Pancreas (tissue), 10 donors: ENCODE results near the gene ZBTB11. TPM values are rescaled to one million over a fixed set of nuclear protein-coding genes. Genes with fewer than 3 reads are reported as not detected.
A peak's percentile ranks its signal among the peaks of the same experiment; 100 is the strongest.

ENCODE experiments used
- ATAC-seq, 4 donors: fragments of 200-7000 bp; cut with Tn5 transposase; one replicate each; pipeline versions ENCODE4 v1.8.0 to v1.9.1; 2020; ENCODE audit warnings: mild to moderate bottlenecking in 4 of 4, moderate library complexity in 4 of 4
- DNase-seq, 6 donors: peaks; one replicate each; pipeline ENCODE4 v3.0.0-alpha.2; 2020
- FAIRE-seq: peaks from 2 replicates; lab custom pipeline; 2012; peaks lifted over from hg19 to GRCh38; lab: Jason Lieb, UNC
- H3K27ac ChIP-seq, 4 donors: fragments of 200-600 bp; sonication (generic); 1 replicate in 3 of 4; 2 replicates in 1 of 4; pipeline versions ENCODE4 v1.5.0 to v1.8.0; 2020
- H3K27me3 ChIP-seq, 4 donors: fragments of 200-600 bp; one replicate each; pipeline ENCODE4 v1.8.0; 2021
- H3K36me3 ChIP-seq, 3 donors: fragments of 200-600 bp; sonication (generic) in 1 of 3; one replicate each; pipeline versions ENCODE4 v1.5.0 to v1.8.0; 2020 to 2021
- H3K4me1 ChIP-seq, 3 donors: fragments of 200-600 bp; one replicate each; pipeline ENCODE4 v1.8.0; 2021
- H3K4me3 ChIP-seq, 4 donors: fragments of 200-600 bp; sonication (generic) in 2 of 4; one replicate each; pipeline versions ENCODE4 v1.5.0 to v1.8.0; 2020 to 2021
- H3K9me3 ChIP-seq, 4 donors: fragments of 200-600 bp; one replicate each; pipeline ENCODE4 v1.8.0; 2021
- CTCF ChIP-seq, 4 donors: fragments of 200-600 bp; sonication (generic) in 3 of 4; IDR thresholded peaks; one replicate each; pipeline versions ENCODE4 v1.5.0 to v1.8.0; 2021; ENCODE audit warnings: antibody characterized with exemption in 4 of 4
- WGBS, 2 donors: extraction: QIAGEN DNeasy Blood & Tissue Kit; methylation state at CpG; one replicate each; pipeline ENCODE4 v1.1.7; 2013; 5-methylcytosine and 5-hydroxymethylcytosine counted together
- intact Hi-C, 3 donors: fragments of 100-400 bp; cut with DNase I; formaldehyde crosslinking; loops; one replicate each; pipeline versions ENCODE4 v1.11.1 to v1.14.2; 2022
- polyA plus RNA-seq, 2 donors: library from polyadenylated mRNA; stranded (reverse); fragments of 200-250 nt; gene quantifications; one replicate each; pipeline ENCODE4 v1.2.3, GENCODE V29; 2013
- total RNA-seq, 6 donors: library from RNA; stranded (reverse); fragmentation: NEBNext Ultra II Directional in 4 of 6; extraction: Animal tissue kit (Norgen Biotek cat#: 25700) in 4 of 6; gene quantifications; one replicate each; pipeline versions ENCODE4 v1.2.1 to v1.2.4, GENCODE V29; 2021 to 2023
- donor health status: healthy with polysubstance abuse.
- donor health status: DM: no; HTN: no; CAD: no; lungs with moderate emphysema.
- donor health status: DM: no; HTN: no; CAD: no.
- donor health status: control.
- donor health status: control.
- donor health status: Bipolar disorder and iron deficiency.
- donor health status: DM: yes; HTN: yes; CAD: no.
- donor health status: DM: no; HTN: no; CAD: no.
- donor health status: DM: no; HTN: no; CAD: no.
- donor health status: DM: yes; HTN: yes; CAD: no.

The ZBTB11 gene
- total RNA-seq (10 to 100 TPM in 1 of 6 donors, 1 to 10 TPM in 5; 5.4 to 11.0 (median 7.7) TPM), polyA plus RNA-seq (1 to 10 TPM; 4.5 to 6.8 TPM)

GRCh38 chr3:101676765-101677435 lies at the start of gene ZBTB11:
Gene ZBTB11, minus strand, starts transcription at chr3:101677132. Its CDS starts 218 bp downstream, at chr3:101676914.
- WGBS, 2 donors: 0% methylated on average over 57 of the region's 57 CpGs
- H3K27me3 ChIP-seq: no peaks in the 10 kb centered on the region
- peak within 1 kb of the TSS; percentile 88 to 97 (median 96) for H3K27ac ChIP-seq
- peaks cover 0 to 19% (median 11%) of the 10 kb centered on the region in 3 donors for H3K36me3 ChIP-seq
- peaks cover 7 to 28% (median 12%) of the 10 kb centered on the region in 3 donors for H3K4me1 ChIP-seq
- peak within 1 kb of the TSS; percentile 70 to 98 (median 94) for H3K4me3 ChIP-seq
- intact Hi-C loops: no loop called here
- ATAC-seq: peak; percentile 85 to 91 (median 88)
- no peaks in the 10 kb centered on the region for H3K9me3 ChIP-seq
- TF ChIP-seq CTCF (IDR thresholded peaks at IDR 0.05): peak in 1 of 4 donors; percentile 16
- DNase-seq: peak; percentile 98 to 100 (median 99)
- peak; percentile 94 for FAIRE-seq

- intact Hi-C loops: no loop called here
- ATAC-seq: no peak
Measured at GRCh38 chr3:101725890-101726275, 49.0 kb upstream of the ZBTB11 start.

GRCh38 chr3:101725194-101725889 lies 48.4 kb upstream of the ZBTB11 start:
- H3K4me1 ChIP-seq: peaks cover 0 to 7% (median 0%) of the 10 kb centered on the region in 3 donors
- H3K9me3 ChIP-seq: no peaks in the 10 kb centered on the region
- peak in 3 of 6 donors; percentile 23 to 67 (median 30) for DNase-seq
- no peak for TF ChIP-seq CTCF (IDR thresholded peaks at IDR 0.05)
- intact Hi-C loops: no loop called here
- H3K27ac ChIP-seq: peak overlapping the region in 1 of 4 donors; percentile 67
- H3K27me3 ChIP-seq: no peaks in the 10 kb centered on the region
- WGBS, 2 donors: 1 to 2% methylated on average over 21 of the region's 21 CpGs
- H3K4me3 ChIP-seq: peak overlapping the region; percentile 53 to 68 (median 64)
- peak in 3 of 4 donors; percentile 7 to 31 (median 26) for ATAC-seq
- FAIRE-seq: no peak
- no peaks in the 10 kb centered on the region for H3K36me3 ChIP-seq

More at GRCh38 chr3:101725890-101726275, 49.0 kb upstream of the ZBTB11 start:
- FAIRE-seq (no peak), DNase-seq (no peak)
- H3K27ac ChIP-seq: no peak overlapping the region
- peaks cover 0 to 7% (median 0%) of the 10 kb centered on the region in 3 donors for H3K4me1 ChIP-seq
- H3K4me3 ChIP-seq: peak overlapping the region in 1 of 4 donors; percentile 68
- 54 to 57% methylated on average over 3 of the region's 3 CpGs for WGBS, 2 donors
- no peaks in the 10 kb centered on the region for H3K9me3 ChIP-seq
- H3K36me3 ChIP-seq: no peaks in the 10 kb centered on the region
- TF ChIP-seq CTCF (IDR thresholded peaks at IDR 0.05): no peak
- H3K27me3 ChIP-seq: no peaks in the 10 kb centered on the region

GRCh38 chr3:101724329-101725193 lies 47.6 kb upstream of the ZBTB11 start, which contains the start of gene CEP97:
Gene CEP97, plus strand, starts transcription at chr3:101724614. Its CDS starts 63 bp downstream, at chr3:101724677.
- H3K36me3 ChIP-seq: no peaks in the 10 kb centered on the region
- WGBS, 2 donors: 0% methylated on average over 49 of the region's 49 CpGs
- intact Hi-C loops: no loop called here
- peak within 1 kb of the TSS; percentile 14 to 67 (median 40) for H3K27ac ChIP-seq
- TF ChIP-seq CTCF (IDR thresholded peaks at IDR 0.05): no peak
- FAIRE-seq: peak; percentile 76
- DNase-seq: peak; percentile 81 to 93 (median 88)
- peak; percentile 99 to 100 (median 100) for ATAC-seq
- H3K9me3 ChIP-seq: no peaks in the 10 kb centered on the region
- H3K4me3 ChIP-seq: peak within 1 kb of the TSS; percentile 53 to 68 (median 64)
- no peaks in the 10 kb centered on the region for H3K27me3 ChIP-seq
- peaks cover 0 to 7% (median 0%) of the 10 kb centered on the region in 3 donors for H3K4me1 ChIP-seq
